Retinal pigment epithelial cell (primary cell): Measurements from ENCODE around the gene TRAF1.
A peak's percentile ranks its signal among the peaks of the same experiment; 100 is the strongest.

ENCODE experiments used
- DNase-seq: peaks from one replicate; pipeline ENCODE4 v3.0.0-alpha.2; 2010; ENCODE audit warnings: low read depth
- H3K4me3 ChIP-seq: 2 replicates; pipeline ENCODE4 v1.5.1; 2011; ENCODE audit warnings: mild to moderate bottlenecking, low read length, control low read depth, moderate library complexity
- CTCF ChIP-seq: conservative IDR thresholded peaks from 2 replicates; pipeline ENCODE4 v1.5.1; 2011; ENCODE audit warnings: low read depth, low read length, control low read depth, inconsistent platforms

TRAF1 gene

GRCh38 chr9:120870206-120870605 is 56.4 kb downstream of the TRAF1 start:
- no peak for DNase-seq
- H3K4me3 ChIP-seq: no peak overlapping the region

GRCh38 chr9:120869726-120870125 is 56.9 kb downstream of the TRAF1 start:
- TF ChIP-seq CTCF: no peak
- H3K4me3 ChIP-seq: no peak overlapping the region
- no peak for DNase-seq

More at GRCh38 chr9:120870206-120870605, 56.4 kb downstream of the TRAF1 start:
- no peak for TF ChIP-seq CTCF

GRCh38 chr9:120869360-120869687 is 57.3 kb downstream of the TRAF1 start:
- no peak for TF ChIP-seq CTCF
- H3K4me3 ChIP-seq: peak overlapping the region; percentile 69
- no peak for DNase-seq

- DNase-seq: peak; percentile 86
- TF ChIP-seq CTCF: peak; percentile 55
These were observed 57.8 kb downstream of the TRAF1 start for GRCh38 chr9:120868676-120869359.

GRCh38 chr9:120868339-120868675 is 58.3 kb downstream of the TRAF1 start:
- peak overlapping the region; percentile 39 for H3K4me3 ChIP-seq
- DNase-seq: peak; percentile 55
- TF ChIP-seq CTCF: no peak

More at GRCh38 chr9:120868676-120869359, 57.8 kb downstream of the TRAF1 start:
- H3K4me3 ChIP-seq: peak overlapping the region; percentile 69

- no peak for TF ChIP-seq CTCF
- H3K4me3 ChIP-seq: peak overlapping the region; percentile 39
- no peak for DNase-seq
These were observed 58.8 kb downstream of the TRAF1 start for GRCh38 chr9:120867676-120868338.

GRCh38 chr9:120866651-120867050 is 59.9 kb downstream of the TRAF1 start:
- no peak for DNase-seq
- H3K4me3 ChIP-seq: no peak overlapping the region
- TF ChIP-seq CTCF: no peak
